ENCODE data around the gene BMF. TPM values are rescaled to one million over a fixed set of nuclear protein-coding genes. Genes with fewer than 3 reads are reported as not detected.

BMF gene
- polyA plus RNA-seq, 2 of the 4 experiments (the other 2 are of a cell fraction): 1.4 to 1.6 TPM

- H3K4me1 ChIP-seq: peaks cover 43% of the 10 kb centered on the region
- H3K4me3 ChIP-seq: no peak overlapping the region
- CTCF ChIA-PET: interaction anchor here (1.3 to 2.5 kb wide), 4 partner anchors 9 to 211 kb away, joined by 4 to 10 read pairs (median 8); no protein-coding TSS in a partner anchor
- WGBS (ENCODE audit: missing lambda C conversion rate): 78% methylated on average over 6 of the region's 10 CpGs
- TF ChIP-seq RAD21 (conservative IDR thresholded peaks at IDR 0.05 in 1 of 2, IDR thresholded peaks at IDR 0.05 in 1 of 2) (no peak), PHF8 (IDR thresholded peaks at IDR 0.05; ENCODE audit: borderline replicate concordance, low read depth) (no peak), CBX8 (IDR thresholded peaks at IDR 0.05) (no peak), HEYL (CRISPR knock-in tag; IDR thresholded peaks at IDR 0.05) (no peak), ZSCAN20 (CRISPR knock-in tag; IDR thresholded peaks at IDR 0.05) (no peak), MAX (IDR thresholded peaks at IDR 0.05) (no peak), KDM5A (IDR thresholded peaks at IDR 0.05) (no peak), POLR2AphosphoS2 (conservative IDR thresholded peaks at IDR 0.05; ENCODE audit: low read length) (no peak), RNF2 (IDR thresholded peaks at IDR 0.05; ENCODE audit: borderline replicate concordance, low read depth) (no peak), RARB (CRISPR knock-in tag; IDR thresholded peaks at IDR 0.05) (no peak), HOXB13 (CRISPR knock-in tag; IDR thresholded peaks at IDR 0.05; ENCODE audit: low read depth) (no peak), FOSB (CRISPR knock-in tag; IDR thresholded peaks at IDR 0.05) (no peak), HES2 (IDR thresholded peaks at IDR 0.05) (no peak), EHMT2 (IDR thresholded peaks at IDR 0.05; ENCODE audit: low read depth) (no peak), POLR2A (IDR thresholded peaks at IDR 0.05; ENCODE audit: low read length) (no peak), NR3C1 (IDR thresholded peaks at IDR 0.05) (no peak)
- peak overlapping the region; percentile 42 for H3K4me2 ChIP-seq
- peak overlapping the region; percentile 70 to 83 for H3K27ac ChIP-seq
- POLR2A ChIA-PET: no interaction called here
- DNase-seq (ENCODE audit: low read depth in 1 of 2, low spot score in 1 of 2) (no peak), ATAC-seq (peak in 1 of 2 experiments; percentile 32; a peak in 2 of 6 replicates), FAIRE-seq (no peak)
- no peaks in the 10 kb centered on the region for H3K9me3 ChIP-seq
These were observed 45.7 kb downstream of the BMF start for GRCh38 chr15:40062816-40063562.

- TF ChIP-seq BCL3 (IDR thresholded peaks at IDR 0.05): no peak
- TF ChIP-seq CBX8 (IDR thresholded peaks at IDR 0.05): no peak
- no peak for DNase-seq (ENCODE audit: low read depth in 1 of 2, low spot score in 1 of 2)
- ATAC-seq: no peak
- H3K4me1 ChIP-seq: peaks cover 27% of the 10 kb centered on the region
- no peak for FAIRE-seq
- 95% methylated on average over 15 of the region's 15 CpGs for WGBS (ENCODE audit: missing lambda C conversion rate)
- H3K4me2 ChIP-seq: no peak overlapping the region
- ChIA-PET CTCF (interaction anchor here (0.6 to 1.7 kb wide), 2 partner anchors 52 to 213 kb away, joined by 3 to 5 read pairs; no protein-coding TSS in a partner anchor), POLR2A (no interaction called here)
- no peak overlapping the region for H3K4me3 ChIP-seq
- no peaks in the 10 kb centered on the region for H3K9me3 ChIP-seq
- no peak overlapping the region for H3K27ac ChIP-seq
These were observed 47.3 kb downstream of the BMF start for GRCh38 chr15:40061212-40061901.

GRCh38 chr15:40060236-40060961 is 48.3 kb downstream of the BMF start:
- no peak overlapping the region for H3K4me3 ChIP-seq
- FAIRE-seq (no peak), ATAC-seq (no peak), DNase-seq (ENCODE audit: low read depth in 1 of 2, low spot score in 1 of 2) (no peak)
- TF ChIP-seq RCOR1 (IDR thresholded peaks at IDR 0.05; ENCODE audit: low read depth, low read length) (no peak), TP53 (CRISPR knock-in tag; IDR thresholded peaks at IDR 0.05) (no peak), POLR2A (IDR thresholded peaks at IDR 0.05; ENCODE audit: low read length) (no peak), FOXS1 (CRISPR knock-in tag; IDR thresholded peaks at IDR 0.05) (no peak), CBX8 (IDR thresholded peaks at IDR 0.05) (no peak), E2F6 (IDR thresholded peaks at IDR 0.05; ENCODE audit: borderline replicate concordance, low read depth) (no peak), ZNF302 (CRISPR knock-in tag; IDR thresholded peaks at IDR 0.05) (no peak), BCL3 (IDR thresholded peaks at IDR 0.05) (no peak), RARB (CRISPR knock-in tag; IDR thresholded peaks at IDR 0.05) (no peak), PHF8 (IDR thresholded peaks at IDR 0.05; ENCODE audit: borderline replicate concordance, low read depth) (no peak), BHLHE40 (IDR thresholded peaks at IDR 0.05; ENCODE audit: low read depth, low read length) (no peak), CHD2 (IDR thresholded peaks at IDR 0.05; ENCODE audit: low read length, partially characterized antibody) (no peak)
- POLR2A ChIA-PET: no interaction called here
- H3K4me1 ChIP-seq: peaks cover 25% of the 10 kb centered on the region
- H3K4me2 ChIP-seq: no peak overlapping the region
- no peak overlapping the region for H3K27ac ChIP-seq
- H3K9me3 ChIP-seq: no peaks in the 10 kb centered on the region
- WGBS (ENCODE audit: missing lambda C conversion rate): 88% methylated on average over 10 of the region's 10 CpGs
- CTCF ChIA-PET: interaction anchor here (1.1 to 2.4 kb wide), 4 partner anchors 45 to 219 kb away, joined by 3 to 8 read pairs (median 3); no protein-coding TSS in a partner anchor
